GM12878 (cell line): Measurements from ENCODE around the gene BORCS6. TPM values are rescaled to one million over a fixed set of nuclear protein-coding genes. Genes with fewer than 3 reads are reported as not detected.

Experiments used
- ATAC-seq: fragments of 200-7000 bp; cut with Tn5 transposase; 3 replicates; pipeline ENCODE4 v1.9.1; 2020; ENCODE audit warnings: mild to moderate bottlenecking, moderate library complexity
- BruUV-seq: library from RNA; stranded (reverse); fragments of 400-500 nt; replicated peaks from 2 replicates; lab custom pipeline; 2021; lab: Mats Ljungman, UMichigan
- CTCF ChIA-PET: fragments of 300-600 bp; sonication (Branson Sonifier 250); formaldehyde crosslinking; extraction: SDS; loops from one replicate; lab custom pipeline; 2021; ENCODE audit warnings: inconsistent platforms; lab: Yijun Ruan, JAX
- POLR2A ChIA-PET: fragments of 350-600 bp; formaldehyde crosslinking; extraction: SDS; loops from one replicate; lab custom pipeline; 2021; ENCODE audit warnings: inconsistent platforms; lab: Charles Lee
- RAD21 ChIA-PET: fragments of 300-600 bp; sonication (Branson Sonifier 250); formaldehyde crosslinking; loops from one replicate; lab custom pipeline; 2023; ENCODE audit warnings: antibody characterized with exemption; ENCODE audit not compliant: unreplicated experiment; lab: Charles Lee
- SMC1A ChIA-PET: fragments of 300-600 bp; sonication (Branson Sonifier 250); formaldehyde crosslinking; loops from one replicate; lab custom pipeline; 2023; ENCODE audit not compliant: unreplicated experiment, uncharacterized antibody; lab: Charles Lee
- DNase-seq: peaks from one replicate; pipeline ENCODE4 v3.0.0-alpha.2; 2011; ENCODE audit warnings: low read depth, low spot score
- FAIRE-seq: peaks from 3 replicates; lab custom pipeline; 2011; peaks lifted over from hg19 to GRCh38; lab: Jason Lieb, UNC
- H2AFZ ChIP-seq: 2 replicates; pipeline ENCODE4 v1.6.0; 2011; ENCODE audit warnings: low read depth, low read length, control low read depth; ENCODE audit not compliant: control insufficient read depth
- H3K27ac ChIP-seq: 2 replicates; pipeline ENCODE4 v1.5.1; 2011; ENCODE audit warnings: control low read depth; ENCODE audit not compliant: control insufficient read depth, insufficient read depth
- H3K27me3 ChIP-seq, 2 experiments: replicated peaks in 1 of 2; 2 replicates each; pipeline versions ENCODE4 v1.6.0 to v1.6.1; 2011; ENCODE audit warnings: low read length in 1 of 2; ENCODE audit not compliant: control insufficient read depth in 2 of 2, insufficient read depth in 2 of 2
- H3K36me3 ChIP-seq, 2 experiments: 2 replicates each; pipeline ENCODE4 v1.5.1; 2011; ENCODE audit warnings: low read length in 1 of 2; ENCODE audit not compliant: control insufficient read depth in 2 of 2, insufficient read depth in 2 of 2
- H3K4me1 ChIP-seq: 2 replicates; pipeline ENCODE4 v1.6.1; 2011; ENCODE audit warnings: mild to moderate bottlenecking, low read length, moderate library complexity, mixed read lengths; ENCODE audit not compliant: control insufficient read depth, insufficient read depth
- H3K4me2 ChIP-seq: 2 replicates; pipeline ENCODE4 v1.6.0; 2011; ENCODE audit warnings: control low read depth; ENCODE audit not compliant: control insufficient read depth, insufficient read depth
- H3K4me3 ChIP-seq: fragments of 200-600 bp; sonication (generic); 2 replicates; pipeline ENCODE4 v1.5.1; 2016
- H3K79me2 ChIP-seq: 2 replicates; pipeline ENCODE4 v1.6.0; 2011; ENCODE audit warnings: low read length; ENCODE audit not compliant: control insufficient read depth, insufficient read depth
- H3K9ac ChIP-seq: 2 replicates; pipeline ENCODE4 v1.8.0; 2011; ENCODE audit warnings: low read length, control low read depth, mixed read lengths; ENCODE audit not compliant: control insufficient read depth, insufficient read depth
- H3K9me3 ChIP-seq: replicated peaks from 3 replicates; pipeline ENCODE4 v1.5.1; 2011; ENCODE audit warnings: mild to moderate bottlenecking, low read length; ENCODE audit not compliant: control insufficient read depth, insufficient read depth
- H4K20me1 ChIP-seq: 2 replicates; pipeline ENCODE4 v1.6.0; 2011; ENCODE audit not compliant: control insufficient read depth, insufficient read depth
- BHLHE40 ChIP-seq, 2 experiments: fragments of 450-650 bp in 1 of 2; IDR thresholded peaks; 2 replicates each; pipeline ENCODE4 v1.6.1; 2011 to 2017; ENCODE audit warnings: low read depth in 2 of 2, borderline replicate concordance in 1 of 2, improper control_type of control experiment in 1 of 2, low read length in 1 of 2, mild to moderate bottlenecking in 1 of 2
- BMI1 ChIP-seq: fragments of 450-650 bp; IDR thresholded peaks from 2 replicates; pipeline ENCODE4 v1.6.1; 2016; ENCODE audit warnings: mild to moderate bottlenecking, moderate library complexity, borderline replicate concordance
- BRCA1 ChIP-seq: IDR thresholded peaks from 2 replicates; pipeline ENCODE4 v1.6.1; 2011; ENCODE audit warnings: low read depth, low read length, improper control_type of control experiment
- CEBPB ChIP-seq, 2 experiments: fragments of 150-350 bp in 1 of 2; IDR thresholded peaks; 2 replicates each; pipeline ENCODE4 v1.6.1; 2012 to 2014; ENCODE audit warnings: low read depth in 2 of 2, low read length in 2 of 2, borderline replicate concordance in 1 of 2, inconsistent platforms in 1 of 2
- EP300 ChIP-seq, 2 experiments: fragments of 150-350 bp in 1 of 2; IDR thresholded peaks; 2 replicates each; pipeline ENCODE4 v1.6.1; 2011 to 2012; ENCODE audit warnings: low read depth in 2 of 2, low read length in 2 of 2, borderline replicate concordance in 1 of 2, improper control_type of control experiment in 1 of 2, inconsistent platforms in 1 of 2; ENCODE audit not compliant: control insufficient read depth in 1 of 2
- HDGF ChIP-seq: fragments of 450-650 bp; IDR thresholded peaks from 2 replicates; pipeline ENCODE4 v1.6.1; 2016; ENCODE audit warnings: antibody characterized with exemption
- MXI1 ChIP-seq: fragments of 150-350 bp; IDR thresholded peaks from 2 replicates; pipeline ENCODE4 v1.6.1; 2011; ENCODE audit warnings: low read depth, mild to moderate bottlenecking, inconsistent platforms, low read length, improper control_type of control experiment
- NR2C2 ChIP-seq: IDR thresholded peaks from 2 replicates; pipeline ENCODE4 v1.6.1; 2011; ENCODE audit warnings: borderline replicate concordance, low read depth; ENCODE audit not compliant: control insufficient read depth, insufficient read length
- PKNOX1 ChIP-seq: fragments of 450-650 bp; IDR thresholded peaks from 2 replicates; pipeline ENCODE4 v1.6.1; 2016; ENCODE audit warnings: mild to moderate bottlenecking
- RAD51 ChIP-seq: fragments of 450-650 bp; IDR thresholded peaks from 2 replicates; pipeline ENCODE4 v1.6.1; 2016; ENCODE audit warnings: moderate library complexity, mild to moderate bottlenecking, inconsistent platforms
- STAT1 ChIP-seq: fragments of 450-650 bp; conservative IDR thresholded peaks from 2 replicates; pipeline ENCODE4 v1.6.1; 2014; ENCODE audit warnings: antibody characterized with exemption, mild to moderate bottlenecking
- WGBS: methylation state at CpG from one replicate; pipeline ENCODE4 v1.1.6; 2016; ENCODE audit warnings: low lambda C conversion rate; ENCODE audit not compliant: insufficient replicate concordance, insufficient coverage; ENCODE audit errors: missing lambda C conversion rate; 5-methylcytosine and 5-hydroxymethylcytosine counted together
- in situ Hi-C: fragments of 300-500 bp; cut with MboI; formaldehyde crosslinking; loops from 9 replicates; pipeline ENCODE4 v1.14.3; 2018; ENCODE audit warnings: mixed read lengths
- intact Hi-C: fragments of 100-400 bp; cut with micrococcal nuclease; formaldehyde crosslinking; loops from one replicate; pipeline ENCODE4 v1.14.2; 2022; ENCODE audit not compliant: unreplicated experiment
- polyA plus RNA-seq, 11 experiments: library from polyadenylated mRNA; depleted of rRNA in 4 of 11; unstranded in 6 of 11; stranded (reverse) in 5 of 11; fragments of >200 nt; fragmentation: Nextera tagmentation in 4 of 11; fragmentation: Illumina TruSeq in 1 of 11; extraction: Ambion mirVana in 4 of 11; extraction: Trizol in 1 of 11; gene quantifications; 1 replicate in 1 of 11; 2 replicates in 10 of 11; pipeline versions ENCODE4 v1.2.1 to v1.2.3, GENCODE V29; 2011 to 2016; ENCODE audit warnings: inconsistent platforms in 2 of 11, missing spikeins in 2 of 11, low read depth in 1 of 11
- total RNA-seq, 4 experiments: library from RNA; depleted of rRNA in 3 of 4; stranded (reverse); fragments of >200 nt in 3 of 4; fragmentation: Illumina TruSeq in 1 of 4; extraction: Trizol in 1 of 4; gene quantifications; 2 replicates each; pipeline versions ENCODE4 v1.2.1 to v1.2.3, GENCODE V29; 2013 to 2021
- TF ChIP-seq, protein P1 (sequence below): fragments of 450-650 bp; IDR thresholded peaks from 2 replicates; pipeline ENCODE4 v1.6.1; 2017; ENCODE audit warnings: borderline replicate concordance
- TF ChIP-seq, protein P2 (sequence below): fragments of 450-650 bp; IDR thresholded peaks from 2 replicates; pipeline ENCODE4 v1.6.1; 2017; ENCODE audit warnings: low read depth, mild to moderate bottlenecking, moderate library complexity
- TF ChIP-seq, protein P3 (sequence below): fragments of 450-650 bp; IDR thresholded peaks from 2 replicates; pipeline ENCODE4 v1.6.1; 2016; ENCODE audit warnings: mild to moderate bottlenecking
- TF ChIP-seq, protein P4 (sequence below): fragments of 450-650 bp; IDR thresholded peaks from 2 replicates; pipeline ENCODE4 v1.6.1; 2017; ENCODE audit warnings: mild to moderate bottlenecking

BORCS6 gene
- total and polyA plus RNA-seq, 10 of the 15 experiments (the other 5 are each of a cell fraction or from before 2014, with no cell fraction given), result 0.37 to 14.1 (median 6.7) TPM

DNA sequence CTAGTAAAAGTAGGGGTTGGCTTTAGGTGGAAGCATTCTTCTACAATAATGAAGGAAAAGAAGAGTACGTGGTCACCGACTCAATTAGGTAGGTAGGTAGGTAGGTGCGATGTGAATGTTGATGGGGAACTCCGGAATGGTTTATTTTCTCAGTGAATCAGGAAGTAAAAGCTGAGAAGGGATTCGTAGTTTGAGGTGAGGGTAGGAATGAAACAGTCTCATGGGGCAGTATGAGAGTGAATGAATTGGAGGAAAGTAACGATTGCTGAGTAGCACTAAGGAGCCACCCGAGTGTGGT, 51.7 kb downstream of the BORCS6 start:
- Histone ChIP-seq H3K36me3 (peaks cover 3 to 8% of the 10 kb centered on the region in 2 experiments), H3K4me2 (peak overlapping the region; percentile 88), H3K4me3 (peak overlapping the region; percentile 69), H3K9me3 (no peaks in the 10 kb centered on the region), H2AFZ (peak overlapping the region; percentile 91), H4K20me1 (no peaks in the 10 kb centered on the region), H3K27ac (peak overlapping the region; percentile 97), H3K9ac (peak overlapping the region; percentile 79), H3K27me3 (no peaks in the 10 kb centered on the region), H3K4me1 (peaks cover 7% of the 10 kb centered on the region), H3K79me2 (no peaks in the 10 kb centered on the region)
- no TSS peak for BruUV-seq
- in situ Hi-C loops (no loop called here), intact Hi-C loops (loop anchor here (1.0 to 5.0 kb wide), 6 partner anchors 12 to 164 kb away; no protein-coding TSS in a partner anchor)
- RAD21 ChIA-PET, result interaction anchor here (0.7 to 4.0 kb wide), 14 partner anchors 12 to 157 kb away, joined by 3 to 33 read pairs (median 5); partner anchors contain the start of genes BORCS6, HES7, PER1 and SLC25A35
- FAIRE-seq, result no peak
- SMC1A ChIA-PET, result interaction anchor here (0.8 to 4.4 kb wide), 18 partner anchors 12 to 163 kb away, joined by 3 to 42 read pairs (median 4); partner anchors contain the start of genes ALOXE3, HES7, SLC25A35 and VAMP2
- DNase-seq, result no peak
- 1% methylated on average over 7 of the region's 7 CpGs for whole genome bisulfite sequencing
- POLR2A ChIA-PET, result interaction anchor here (0.8 to 5.0 kb wide), 15 partner anchors 11 to 109 kb away, joined by 3 to 37 read pairs (median 11); partner anchors contain the start of genes ALOXE3, CTC1, HES7 and PER1
- CTCF ChIA-PET, result interaction anchor here (1.0 to 5.4 kb wide), 23 partner anchors 10 to 163 kb away, joined by 3 to 40 read pairs (median 7); partner anchors contain the start of genes ALOXE3, AURKB, HES7 and PER1
- peak; percentile 76 for ATAC-seq
- TF ChIP-seq EP300 (IDR thresholded peaks at IDR 0.05; ENCODE audit: borderline replicate concordance in 1 of 2, control insufficient read depth in 1 of 2, low read depth in 2 of 2, low read length in 2 of 2) (0 out of 4 replicates have a peak, but pooled peaks of 1 of the 2 experiments have one; percentile 19), BRCA1 (no peak), RAD51 (no peak), MXI1 (no peak), PKNOX1 (no peak), STAT1 (no peak), BMI1 (peak; percentile 20; the same call in 1 of the 2 replicates), HDGF (0 out of 2 replicates have a peak, but pooled peaks have one; percentile 20), BHLHE40 (IDR thresholded peaks at IDR 0.05; ENCODE audit: borderline replicate concordance in 1 of 2, low read depth in 2 of 2, low read length in 1 of 2) (no peak), NR2C2 (no peak), CEBPB (IDR thresholded peaks at IDR 0.05; ENCODE audit: borderline replicate concordance in 1 of 2, low read depth in 2 of 2, low read length in 2 of 2) (no peak)
- TF ChIP-seq, protein P1, sequence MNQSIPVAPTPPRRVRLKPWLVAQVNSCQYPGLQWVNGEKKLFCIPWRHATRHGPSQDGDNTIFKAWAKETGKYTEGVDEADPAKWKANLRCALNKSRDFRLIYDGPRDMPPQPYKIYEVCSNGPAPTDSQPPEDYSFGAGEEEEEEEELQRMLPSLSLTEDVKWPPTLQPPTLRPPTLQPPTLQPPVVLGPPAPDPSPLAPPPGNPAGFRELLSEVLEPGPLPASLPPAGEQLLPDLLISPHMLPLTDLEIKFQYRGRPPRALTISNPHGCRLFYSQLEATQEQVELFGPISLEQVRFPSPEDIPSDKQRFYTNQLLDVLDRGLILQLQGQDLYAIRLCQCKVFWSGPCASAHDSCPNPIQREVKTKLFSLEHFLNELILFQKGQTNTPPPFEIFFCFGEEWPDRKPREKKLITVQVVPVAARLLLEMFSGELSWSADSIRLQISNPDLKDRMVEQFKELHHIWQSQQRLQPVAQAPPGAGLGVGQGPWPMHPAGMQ, result no peak
- TF ChIP-seq, protein P2, sequence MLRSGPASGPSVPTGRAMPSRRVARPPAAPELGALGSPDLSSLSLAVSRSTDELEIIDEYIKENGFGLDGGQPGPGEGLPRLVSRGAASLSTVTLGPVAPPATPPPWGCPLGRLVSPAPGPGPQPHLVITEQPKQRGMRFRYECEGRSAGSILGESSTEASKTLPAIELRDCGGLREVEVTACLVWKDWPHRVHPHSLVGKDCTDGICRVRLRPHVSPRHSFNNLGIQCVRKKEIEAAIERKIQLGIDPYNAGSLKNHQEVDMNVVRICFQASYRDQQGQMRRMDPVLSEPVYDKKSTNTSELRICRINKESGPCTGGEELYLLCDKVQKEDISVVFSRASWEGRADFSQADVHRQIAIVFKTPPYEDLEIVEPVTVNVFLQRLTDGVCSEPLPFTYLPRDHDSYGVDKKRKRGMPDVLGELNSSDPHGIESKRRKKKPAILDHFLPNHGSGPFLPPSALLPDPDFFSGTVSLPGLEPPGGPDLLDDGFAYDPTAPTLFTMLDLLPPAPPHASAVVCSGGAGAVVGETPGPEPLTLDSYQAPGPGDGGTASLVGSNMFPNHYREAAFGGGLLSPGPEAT, result peak; percentile 65; the same call in 1 of the 2 replicates
- TF ChIP-seq, protein P3, sequence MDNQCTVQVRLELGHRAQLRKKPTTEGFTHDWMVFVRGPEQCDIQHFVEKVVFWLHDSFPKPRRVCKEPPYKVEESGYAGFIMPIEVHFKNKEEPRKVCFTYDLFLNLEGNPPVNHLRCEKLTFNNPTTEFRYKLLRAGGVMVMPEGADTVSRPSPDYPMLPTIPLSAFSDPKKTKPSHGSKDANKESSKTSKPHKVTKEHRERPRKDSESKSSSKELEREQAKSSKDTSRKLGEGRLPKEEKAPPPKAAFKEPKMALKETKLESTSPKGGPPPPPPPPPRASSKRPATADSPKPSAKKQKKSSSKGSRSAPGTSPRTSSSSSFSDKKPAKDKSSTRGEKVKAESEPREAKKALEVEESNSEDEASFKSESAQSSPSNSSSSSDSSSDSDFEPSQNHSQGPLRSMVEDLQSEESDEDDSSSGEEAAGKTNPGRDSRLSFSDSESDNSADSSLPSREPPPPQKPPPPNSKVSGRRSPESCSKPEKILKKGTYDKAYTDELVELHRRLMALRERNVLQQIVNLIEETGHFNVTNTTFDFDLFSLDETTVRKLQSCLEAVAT, result peak; percentile 41; the same call in 1 of the 2 replicates
- TF ChIP-seq, protein P4, sequence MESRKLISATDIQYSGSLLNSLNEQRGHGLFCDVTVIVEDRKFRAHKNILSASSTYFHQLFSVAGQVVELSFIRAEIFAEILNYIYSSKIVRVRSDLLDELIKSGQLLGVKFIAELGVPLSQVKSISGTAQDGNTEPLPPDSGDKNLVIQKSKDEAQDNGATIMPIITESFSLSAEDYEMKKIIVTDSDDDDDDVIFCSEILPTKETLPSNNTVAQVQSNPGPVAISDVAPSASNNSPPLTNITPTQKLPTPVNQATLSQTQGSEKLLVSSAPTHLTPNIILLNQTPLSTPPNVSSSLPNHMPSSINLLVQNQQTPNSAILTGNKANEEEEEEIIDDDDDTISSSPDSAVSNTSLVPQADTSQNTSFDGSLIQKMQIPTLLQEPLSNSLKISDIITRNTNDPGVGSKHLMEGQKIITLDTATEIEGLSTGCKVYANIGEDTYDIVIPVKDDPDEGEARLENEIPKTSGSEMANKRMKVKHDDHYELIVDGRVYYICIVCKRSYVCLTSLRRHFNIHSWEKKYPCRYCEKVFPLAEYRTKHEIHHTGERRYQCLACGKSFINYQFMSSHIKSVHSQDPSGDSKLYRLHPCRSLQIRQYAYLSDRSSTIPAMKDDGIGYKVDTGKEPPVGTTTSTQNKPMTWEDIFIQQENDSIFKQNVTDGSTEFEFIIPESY, result peak; percentile 7; the same call in 1 of the 2 replicates
